SKM-1 (cell line): ENCODE results near the gene RERE.

Experiments used
- DNase-seq: peaks from one replicate; lab custom pipeline; 2025; ENCODE audit not compliant: unreplicated experiment; lab: John Stamatoyannopoulos, UW

The RERE gene

DNA sequence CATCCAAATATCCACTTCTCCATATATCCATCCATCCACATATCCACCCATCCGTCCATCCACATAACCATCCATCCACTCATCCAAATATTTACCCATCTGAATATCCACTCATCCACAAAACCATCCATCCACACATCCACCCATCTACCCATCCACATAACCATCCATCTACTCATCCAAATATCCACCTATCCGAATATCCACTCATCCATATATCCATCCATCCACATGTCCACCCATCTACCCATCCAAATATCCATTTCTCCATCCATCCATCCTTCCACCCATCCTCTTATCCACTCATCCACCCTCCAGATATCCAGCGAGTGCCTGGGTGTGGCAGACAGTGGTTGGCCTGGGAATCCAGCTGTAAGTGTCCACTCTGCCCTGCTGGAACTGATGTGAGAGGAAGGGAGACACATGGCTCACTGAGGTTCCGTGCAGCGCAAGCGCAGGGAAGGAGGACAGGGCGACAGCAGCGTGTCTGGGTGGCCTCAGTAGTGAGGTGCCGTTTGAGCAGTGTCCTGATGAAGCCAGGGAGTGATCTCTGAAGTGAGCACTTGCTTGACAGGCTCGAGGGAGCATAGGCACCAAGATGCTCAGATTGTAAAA lies 472.4 kb downstream of the RERE start:
- no peak for DNase-seq

DNA sequence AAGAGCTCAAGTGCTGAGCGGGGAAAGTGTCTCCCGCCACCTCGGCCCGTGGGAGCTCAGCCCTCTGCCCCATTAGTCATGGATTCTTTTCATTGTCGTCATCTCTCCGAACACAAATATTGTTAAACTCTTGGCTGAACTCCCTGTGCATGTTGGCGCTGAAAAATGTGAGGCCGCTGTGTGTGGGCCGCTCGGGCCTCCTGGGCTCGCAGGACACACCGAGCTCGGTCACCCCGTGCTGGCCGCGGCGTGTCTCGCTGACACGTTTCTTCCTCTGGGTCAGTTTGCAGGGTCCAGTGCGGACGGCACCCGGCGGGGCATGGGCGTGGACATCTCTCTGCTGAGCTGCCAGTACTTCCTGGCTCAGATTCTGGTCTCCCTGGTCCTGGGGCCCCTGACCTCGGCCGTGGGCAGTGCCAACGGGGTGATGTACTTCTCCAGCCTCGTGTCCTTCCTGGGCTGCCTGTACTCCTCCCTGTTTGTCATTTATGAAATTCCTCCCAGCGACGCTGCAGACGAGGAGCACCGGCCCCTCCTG lies 473.9 kb downstream of the RERE start:
- no peak for DNase-seq

DNA sequence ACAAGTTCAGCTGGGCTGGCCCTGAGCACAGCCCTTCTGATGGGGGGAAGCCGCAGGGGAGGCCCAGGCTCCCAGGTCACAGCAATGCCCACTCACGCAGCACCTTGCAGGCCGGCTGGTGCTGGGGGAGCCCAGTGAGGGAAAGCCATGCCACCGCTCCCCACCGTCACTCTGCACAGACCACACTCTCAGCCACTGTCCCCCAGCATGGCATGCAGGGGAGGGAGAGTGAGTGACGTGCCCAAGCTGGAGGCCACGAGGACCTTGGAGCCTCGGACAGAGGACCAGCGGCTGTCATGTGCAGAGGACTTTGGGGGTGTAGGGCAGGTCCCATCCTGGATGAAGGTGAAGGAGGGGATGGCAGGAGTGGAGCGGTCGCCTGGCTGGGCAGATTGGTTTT lies 474.4 kb downstream of the RERE start:
- no peak for DNase-seq

DNA sequence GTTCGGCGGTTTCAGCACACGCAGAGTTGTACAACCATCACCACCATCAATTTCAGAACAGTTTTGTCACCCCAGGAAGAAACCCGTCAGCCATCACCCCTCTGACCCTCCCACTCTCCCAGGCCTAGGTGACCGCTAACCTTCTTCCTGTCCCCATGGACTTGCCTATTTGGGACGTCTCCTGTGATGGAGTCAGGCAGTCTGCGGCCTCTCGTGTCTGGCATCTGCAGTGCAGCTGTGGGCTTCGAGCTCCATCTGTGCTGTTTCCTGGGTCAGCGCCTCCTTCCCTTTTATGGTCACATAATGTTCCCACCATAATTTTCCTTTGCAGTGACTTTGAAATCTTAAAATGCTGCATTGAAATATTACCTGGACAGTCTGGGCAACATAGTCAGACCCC lies 475.1 kb downstream of the RERE start:
- no peak for DNase-seq

DNA sequence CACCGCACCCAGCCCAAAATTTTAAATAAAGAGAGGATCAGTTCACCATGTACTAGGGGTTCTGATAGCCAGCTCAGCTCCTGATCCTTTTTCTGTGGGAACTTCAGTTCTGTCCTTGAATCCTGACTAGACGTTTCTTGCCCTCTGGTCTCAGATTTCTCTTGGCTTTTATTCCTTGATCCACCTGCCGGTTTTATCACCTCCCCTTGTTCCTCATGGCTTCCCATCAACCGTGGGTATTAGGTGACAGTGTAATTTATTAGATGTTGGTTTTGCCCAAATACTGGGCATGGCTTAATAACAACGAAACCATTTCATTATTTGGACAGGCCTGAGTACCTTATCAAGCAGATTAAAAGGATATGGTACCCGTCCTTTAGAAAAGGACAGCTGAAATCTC lies 477.0 kb downstream of the RERE start:
- DNase-seq: no peak

DNA sequence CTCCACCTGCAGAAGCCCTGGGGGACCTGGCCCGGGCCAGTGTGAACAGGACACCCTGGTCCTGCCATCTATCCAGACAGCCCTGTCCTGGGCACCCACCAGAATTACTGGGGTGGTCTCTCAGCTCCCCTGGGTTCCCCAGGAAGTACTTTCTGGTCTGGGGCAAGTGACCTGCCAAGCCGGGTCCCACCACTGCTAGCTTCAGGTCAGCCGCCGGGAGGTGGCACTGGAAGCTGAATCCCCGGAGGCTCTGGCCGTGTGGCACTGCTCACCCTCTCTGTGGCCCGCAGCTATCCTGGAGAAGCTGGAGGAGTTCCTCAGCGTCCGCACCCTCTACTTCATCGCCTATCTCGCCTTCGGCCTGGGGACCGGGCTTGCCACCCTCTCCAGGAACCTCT lies 478.2 kb downstream of the RERE start:
- DNase-seq: no peak

DNA sequence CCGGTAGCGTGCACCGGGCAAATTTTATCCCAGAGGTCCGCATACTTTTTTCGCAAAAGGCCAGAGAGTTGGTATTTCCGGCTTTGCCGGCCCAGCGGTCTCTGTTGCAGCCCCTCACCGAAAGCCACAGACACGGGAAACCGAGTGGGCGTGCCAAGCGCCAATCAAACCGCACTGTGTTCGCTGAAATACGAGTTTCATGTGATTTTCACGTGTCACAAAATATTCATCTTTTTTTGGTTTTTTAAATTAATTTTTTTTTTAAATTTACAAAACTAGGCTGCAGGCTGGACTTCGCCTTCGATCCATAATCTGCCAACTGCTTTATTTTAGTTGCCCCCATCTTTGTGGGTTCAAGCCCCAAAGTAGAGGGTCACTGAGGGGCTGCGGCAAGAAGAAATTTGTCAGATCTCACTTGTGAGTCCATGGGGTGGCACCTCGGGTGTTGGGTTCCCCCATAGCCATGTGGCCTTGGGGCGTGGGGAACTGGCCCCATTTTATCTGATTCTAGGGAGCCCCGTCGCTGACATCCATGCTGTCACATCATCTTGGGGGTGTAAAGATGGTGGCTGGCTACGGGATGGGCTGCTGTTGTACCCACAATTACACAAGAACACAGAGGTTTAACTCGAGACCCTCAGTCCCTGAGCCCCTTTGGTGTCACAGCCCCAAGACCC lies 478.8 kb downstream of the RERE start:
- no peak for DNase-seq

DNA sequence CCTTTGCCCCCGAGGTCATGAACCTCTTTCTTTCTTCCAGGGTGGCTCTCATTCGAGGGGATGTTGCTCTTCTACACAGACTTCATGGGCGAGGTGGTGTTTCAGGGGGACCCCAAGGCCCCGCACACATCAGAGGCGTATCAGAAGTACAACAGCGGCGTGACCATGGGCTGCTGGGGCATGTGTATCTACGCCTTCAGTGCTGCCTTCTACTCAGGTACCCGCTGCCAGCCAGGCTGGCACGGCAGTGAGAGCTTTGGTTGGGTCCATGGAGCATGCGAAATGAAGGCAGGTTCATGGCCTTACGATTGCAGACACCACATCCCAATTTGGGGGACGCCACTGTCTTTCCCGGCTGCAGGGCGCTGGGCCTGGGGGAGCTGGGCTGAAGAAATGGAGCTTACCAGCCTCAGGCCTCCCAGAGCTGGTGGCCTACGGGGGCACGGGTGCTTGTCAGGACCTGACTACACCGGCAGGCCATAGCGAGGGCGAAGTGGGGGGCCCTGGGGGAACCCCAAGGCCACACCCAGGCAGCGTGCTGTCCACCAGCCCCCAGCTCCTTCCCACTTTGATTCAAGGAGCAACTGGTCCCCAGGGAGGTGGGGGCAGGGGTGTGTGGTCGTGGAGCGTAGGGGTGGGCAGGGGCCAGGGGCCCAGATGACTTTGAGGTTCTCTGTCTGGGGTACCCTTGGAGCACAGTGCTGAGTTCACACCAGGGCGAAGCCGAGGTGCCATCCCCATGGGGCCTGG lies 479.5 kb downstream of the RERE start:
- DNase-seq: no peak

DNA sequence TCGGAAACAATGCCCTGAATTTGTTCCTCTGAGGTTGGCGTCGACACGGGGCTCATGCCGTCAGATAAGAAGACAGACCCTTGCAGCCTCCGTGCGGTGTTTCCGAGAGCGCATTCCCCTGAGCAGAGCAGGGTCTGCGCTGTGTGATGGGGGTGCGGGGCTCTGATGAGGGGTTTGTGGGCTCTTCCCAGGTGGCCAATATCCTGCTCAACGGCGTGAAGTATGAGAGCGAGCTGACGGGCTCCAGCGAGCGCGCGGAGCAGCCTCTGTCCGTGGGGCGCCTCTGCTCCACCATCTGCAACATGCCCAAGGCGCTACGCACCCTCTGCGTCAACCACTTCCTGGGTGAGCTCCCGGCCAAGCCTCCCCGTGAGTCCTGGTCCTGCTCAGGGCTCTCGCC lies 482.2 kb downstream of the RERE start:
- DNase-seq: no peak

DNA sequence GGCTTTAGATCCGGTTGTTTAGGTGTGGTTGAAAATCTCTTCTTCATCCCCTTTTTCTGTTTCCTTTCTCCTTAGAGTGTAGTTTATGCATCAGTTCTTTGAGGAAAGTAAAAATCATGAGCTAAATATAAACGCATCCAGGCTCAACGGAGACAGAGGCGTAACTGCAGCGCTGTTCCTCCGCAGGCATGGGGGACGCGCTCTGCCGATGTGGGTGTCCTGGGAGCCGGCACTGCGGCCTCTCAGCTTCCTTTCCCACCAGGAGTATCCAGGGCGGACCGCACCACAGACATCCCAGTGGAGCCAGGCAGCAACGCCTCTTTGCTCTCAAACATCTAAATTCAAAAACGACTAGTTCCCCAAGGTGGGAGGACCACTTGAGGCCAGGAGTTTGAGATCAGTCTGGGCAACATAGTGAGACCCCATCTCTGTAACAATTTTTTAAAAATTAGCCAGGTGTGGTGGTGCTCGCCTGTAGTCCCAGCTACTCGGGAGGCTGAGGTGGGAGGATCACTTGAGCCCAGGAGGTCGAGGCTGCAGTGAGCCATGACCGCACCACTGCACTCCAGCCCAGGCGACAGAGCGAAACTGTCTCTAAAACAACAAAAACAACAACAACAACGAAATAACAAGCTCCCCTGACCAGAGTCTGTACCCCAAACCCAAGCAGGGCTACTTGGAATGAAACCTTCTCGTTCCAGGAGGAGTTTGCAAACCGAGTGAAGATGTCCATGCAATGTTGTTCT lies 483.2 kb downstream of the RERE start:
- DNase-seq: no peak

DNA sequence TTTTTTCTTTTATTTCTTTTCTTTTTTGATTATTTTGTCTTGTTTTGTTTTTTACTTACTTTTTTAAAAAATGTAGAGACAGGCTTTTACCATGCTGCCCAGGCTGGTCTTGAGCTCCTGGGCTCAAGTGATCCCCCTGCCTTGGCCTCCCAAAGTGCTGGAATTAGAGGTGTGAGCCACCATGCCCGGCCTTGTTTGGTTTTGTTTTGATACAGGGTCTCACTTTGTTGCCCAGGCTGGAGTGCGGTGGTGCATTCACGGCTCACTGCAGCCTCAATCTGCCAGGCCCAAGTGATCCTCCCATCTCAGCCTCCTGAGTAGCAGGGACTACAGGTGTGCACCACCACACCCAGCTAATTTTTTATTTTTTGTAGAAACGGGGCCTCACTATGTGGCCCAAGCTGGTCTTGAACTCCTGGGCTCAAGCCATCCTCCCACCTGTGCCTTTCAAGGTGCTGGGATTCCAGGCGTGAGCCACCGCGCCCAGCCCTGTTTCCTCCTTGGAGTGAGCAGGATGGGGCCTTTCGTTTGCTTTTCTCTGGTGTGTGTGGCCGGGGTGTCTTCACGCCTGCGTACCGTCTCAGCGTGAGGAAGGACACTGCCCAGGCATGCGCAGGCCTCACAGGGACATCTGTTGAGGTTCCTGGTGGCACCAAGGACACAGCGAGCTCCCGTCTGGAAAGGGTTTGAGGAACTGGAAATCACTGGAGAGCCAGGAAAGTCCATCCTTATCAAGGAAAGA lies 484.0 kb downstream of the RERE start:
- DNase-seq: no peak

DNA sequence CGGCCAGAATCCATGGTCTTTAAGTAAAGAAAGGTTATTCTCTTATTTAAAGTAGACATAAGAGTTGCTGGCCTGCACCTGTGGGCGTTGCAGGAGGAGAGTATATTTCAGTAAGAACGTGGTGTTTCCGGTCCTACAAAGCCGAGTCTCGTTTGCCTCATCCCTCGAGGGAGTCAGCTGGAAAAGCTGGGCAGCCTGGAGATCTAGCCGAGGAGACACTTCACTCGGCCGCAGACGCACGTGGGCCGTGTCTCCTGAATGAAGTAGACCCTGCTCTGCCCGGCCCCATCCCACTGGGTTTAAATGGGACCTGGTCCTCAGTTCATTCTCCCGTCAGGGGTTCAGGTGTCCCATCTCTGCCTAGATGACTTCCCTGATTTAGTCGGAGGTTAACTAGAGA lies 484.6 kb downstream of the RERE start:
- DNase-seq: no peak

DNA sequence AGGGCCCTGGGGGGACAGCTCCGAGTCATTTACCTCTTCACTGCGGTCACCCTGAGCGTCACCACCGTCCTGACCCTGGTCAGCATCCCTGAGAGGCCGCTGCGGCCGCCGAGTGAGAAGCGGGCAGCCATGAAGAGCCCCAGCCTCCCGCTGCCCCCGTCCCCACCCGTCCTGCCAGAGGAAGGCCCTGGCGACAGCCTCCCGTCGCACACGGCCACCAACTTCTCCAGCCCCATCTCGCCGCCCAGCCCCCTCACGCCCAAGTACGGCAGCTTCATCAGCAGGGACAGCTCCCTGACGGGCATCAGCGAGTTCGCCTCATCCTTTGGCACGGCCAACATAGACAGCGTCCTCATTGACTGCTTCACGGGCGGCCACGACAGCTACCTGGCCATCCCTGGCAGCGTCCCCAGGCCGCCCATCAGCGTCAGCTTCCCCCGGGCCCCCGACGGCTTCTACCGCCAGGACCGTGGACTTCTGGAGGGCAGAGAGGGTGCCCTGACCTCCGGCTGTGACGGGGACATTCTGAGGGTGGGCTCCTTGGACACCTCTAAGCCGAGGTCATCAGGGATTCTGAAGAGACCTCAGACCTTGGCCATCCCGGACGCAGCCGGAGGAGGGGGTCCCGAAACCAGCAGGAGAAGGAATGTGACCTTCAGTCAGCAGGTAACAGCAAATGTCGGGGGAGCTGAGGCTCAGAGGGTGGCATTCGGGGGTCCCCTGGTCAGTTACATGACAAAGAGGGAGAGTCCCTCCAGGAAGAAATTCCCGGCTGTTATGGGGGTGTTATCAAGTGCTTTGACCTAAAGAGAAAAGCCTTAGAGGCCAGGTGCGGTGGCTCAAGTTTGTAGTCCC lies 486.9 kb downstream of the RERE start:
- no peak for DNase-seq

DNA sequence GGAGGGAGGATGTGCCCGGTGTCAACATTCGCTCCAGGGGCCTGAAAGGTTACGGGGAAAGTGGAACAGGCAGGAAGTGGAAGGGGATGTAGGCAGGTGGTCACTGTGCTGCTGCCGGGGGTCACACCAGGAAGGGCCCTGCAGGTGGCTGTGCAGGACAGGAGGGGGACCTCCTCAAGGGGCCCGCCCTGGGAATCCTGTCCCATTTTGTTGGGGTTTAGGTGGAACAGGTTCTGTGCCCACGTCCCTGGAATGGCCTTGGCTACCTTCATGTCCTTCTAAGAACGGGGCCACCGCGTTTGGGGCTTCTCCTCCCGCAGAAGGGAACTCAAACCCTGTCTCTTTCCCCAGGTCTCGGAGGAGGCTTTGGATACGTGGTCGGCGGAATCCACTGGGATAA lies 487.6 kb downstream of the RERE start:
- DNase-seq: no peak

DNA sequence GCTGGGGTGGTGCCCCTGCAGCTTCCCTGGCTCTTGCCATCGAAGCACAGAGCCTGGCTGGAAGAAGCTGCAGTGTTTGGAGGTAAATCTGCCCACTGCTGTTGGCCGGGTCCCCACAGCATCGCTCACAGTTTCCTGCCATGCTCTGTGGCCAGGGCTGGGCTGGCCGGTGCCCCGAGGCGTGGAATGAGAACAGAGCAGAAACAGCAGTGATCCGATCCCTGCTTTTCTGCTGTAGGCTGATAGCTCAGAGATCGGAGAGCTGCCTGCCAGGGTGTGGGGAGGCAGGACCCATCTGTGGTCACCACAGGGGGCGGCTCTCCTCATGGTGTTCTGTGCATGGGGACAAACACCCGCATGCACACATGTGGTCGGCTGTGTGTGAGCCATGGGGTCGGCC lies 488.0 kb downstream of the RERE start:
- no peak for DNase-seq

DNA sequence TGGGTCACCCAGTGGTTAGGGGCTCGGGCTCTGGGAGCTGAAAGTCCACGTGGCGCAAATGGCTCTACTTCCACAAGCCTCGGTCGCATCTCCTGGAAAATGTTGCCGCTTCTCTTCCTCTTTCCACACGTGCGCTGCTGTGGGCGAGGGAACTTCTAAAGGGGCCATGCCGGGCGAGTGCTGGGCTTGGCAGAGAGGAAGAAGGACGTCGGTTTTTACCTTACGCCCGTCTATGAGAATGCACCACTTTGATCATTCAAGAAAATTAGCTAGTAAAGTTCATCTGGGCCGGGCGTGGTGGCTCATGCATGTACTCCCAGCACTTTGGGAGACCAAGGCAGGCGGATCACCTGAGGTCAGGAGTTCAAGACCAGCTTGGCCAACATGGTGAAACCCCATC lies 489.2 kb downstream of the RERE start:
- no peak for DNase-seq

DNA sequence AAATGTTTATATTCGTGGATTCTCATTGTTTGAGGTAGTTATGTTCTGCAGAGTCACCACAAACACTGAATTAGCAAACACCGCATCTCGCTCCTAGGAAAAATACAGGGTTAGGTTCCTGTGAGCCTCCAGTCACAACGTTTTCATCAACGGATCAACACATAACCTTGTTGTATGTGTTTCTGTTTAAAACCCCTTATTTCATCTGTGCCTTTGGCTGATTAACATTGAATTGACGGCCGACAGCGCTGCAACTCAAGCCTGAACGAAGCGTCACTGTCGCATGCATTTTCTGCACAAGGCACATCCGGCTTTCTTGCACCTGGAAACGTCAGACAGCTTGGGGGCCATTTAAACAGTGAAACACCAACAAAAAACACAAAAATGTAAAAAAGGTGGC lies 491.2 kb downstream of the RERE start:
- DNase-seq: no peak

DNA sequence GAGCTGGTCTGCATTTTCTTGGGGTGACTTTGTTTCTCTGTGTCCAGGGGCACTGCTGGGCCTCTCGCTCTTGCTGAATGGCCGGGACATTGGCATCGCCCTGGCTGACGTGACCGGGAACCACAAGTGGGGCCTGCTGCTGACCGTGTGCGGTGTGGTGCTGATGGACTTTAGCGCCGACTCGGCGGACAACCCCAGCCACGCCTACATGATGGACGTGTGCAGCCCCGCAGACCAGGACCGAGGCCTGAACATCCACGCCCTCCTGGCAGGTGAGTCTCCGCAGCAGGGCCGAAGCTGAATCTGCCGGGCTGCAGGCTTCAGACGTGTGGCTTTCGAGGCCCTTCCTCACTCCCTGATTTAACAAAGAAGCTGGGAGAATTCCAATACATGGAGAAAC lies 491.7 kb downstream of the RERE start:
- DNase-seq: no peak

DNA sequence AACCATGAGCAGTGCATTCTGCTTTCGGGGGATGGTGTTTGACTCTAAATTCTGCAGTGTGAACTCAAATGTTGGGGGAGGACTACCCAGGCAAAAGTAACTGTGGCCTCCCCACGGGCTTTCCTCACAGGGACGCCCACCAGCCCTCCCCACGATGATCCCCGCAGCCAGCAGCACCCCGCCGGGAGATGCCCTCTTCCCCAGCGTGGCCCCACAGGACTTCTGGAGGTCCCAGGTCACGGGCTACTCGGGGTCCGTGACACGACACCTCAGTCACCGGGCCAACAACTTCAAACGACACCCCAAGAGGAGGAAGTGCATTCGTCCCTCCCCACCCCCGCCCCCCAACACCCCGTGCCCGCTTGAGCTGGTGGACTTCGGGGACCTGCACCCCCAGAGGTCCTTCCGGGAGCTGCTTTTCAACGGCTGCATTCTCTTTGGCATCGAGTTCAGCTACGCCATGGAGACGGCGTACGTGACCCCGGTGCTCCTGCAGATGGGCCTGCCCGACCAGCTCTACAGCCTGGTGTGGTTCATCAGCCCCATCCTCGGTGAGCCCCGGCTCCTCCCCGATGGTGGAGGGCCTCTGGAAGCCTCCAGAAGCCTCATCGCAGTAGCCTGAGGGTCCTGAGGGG lies 493.1 kb downstream of the RERE start:
- DNase-seq: no peak
